ENCODE data around the gene MZB1.

Gene MZB1

DNA sequence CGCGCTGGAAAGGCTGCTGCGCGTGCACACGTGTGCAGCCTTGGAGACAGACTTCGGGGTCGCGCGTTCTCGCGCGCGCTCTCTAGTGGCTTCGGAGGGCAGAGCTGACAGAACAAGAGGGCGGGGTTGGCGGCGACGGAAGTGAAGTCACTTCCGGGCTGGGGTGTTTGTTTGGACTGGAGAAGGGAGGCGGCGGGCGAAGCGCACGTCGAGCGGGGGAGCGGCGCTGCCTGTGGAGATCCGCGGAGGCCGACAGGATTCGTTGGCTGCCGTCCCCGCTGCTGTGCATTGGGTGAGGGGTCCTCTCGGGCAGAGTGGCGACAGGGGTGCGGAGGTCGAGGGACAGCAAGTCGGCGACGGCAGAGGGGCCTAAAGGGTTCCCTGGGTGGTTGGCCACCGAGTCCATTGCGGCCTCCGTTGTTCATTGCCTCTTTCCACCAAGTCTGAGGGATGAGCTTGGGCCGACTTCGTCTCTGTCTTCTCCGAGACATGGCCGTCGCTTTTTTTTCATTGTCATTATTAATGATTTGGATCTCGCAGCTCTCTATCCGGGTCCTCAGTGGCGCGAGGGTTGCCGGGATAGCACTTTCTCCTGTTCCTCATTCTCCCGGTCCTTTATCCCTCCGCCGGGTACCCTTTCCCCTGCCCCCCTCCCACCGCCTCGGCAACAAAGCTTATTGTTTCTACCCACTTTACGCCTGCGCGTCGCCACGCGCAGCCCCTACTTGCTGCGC, 47.9 kb downstream of the MZB1 start, which contains the start of gene PAIP2:
Gene PAIP2, plus strand, starts transcription at position 166 of the 734 bp plus-strand sequence. CDS start 21,931 bp downstream, outside the sequence.
- peak; percentile 98 for DNase-seq (ENCODE audit: low spot score)
- Histone ChIP-seq H3K4me3 (peak within 1 kb of the TSS; percentile 88), H3K27ac (peak within 1 kb of the TSS; percentile 90 to 97)
- TF ChIP-seq, protein P1, sequence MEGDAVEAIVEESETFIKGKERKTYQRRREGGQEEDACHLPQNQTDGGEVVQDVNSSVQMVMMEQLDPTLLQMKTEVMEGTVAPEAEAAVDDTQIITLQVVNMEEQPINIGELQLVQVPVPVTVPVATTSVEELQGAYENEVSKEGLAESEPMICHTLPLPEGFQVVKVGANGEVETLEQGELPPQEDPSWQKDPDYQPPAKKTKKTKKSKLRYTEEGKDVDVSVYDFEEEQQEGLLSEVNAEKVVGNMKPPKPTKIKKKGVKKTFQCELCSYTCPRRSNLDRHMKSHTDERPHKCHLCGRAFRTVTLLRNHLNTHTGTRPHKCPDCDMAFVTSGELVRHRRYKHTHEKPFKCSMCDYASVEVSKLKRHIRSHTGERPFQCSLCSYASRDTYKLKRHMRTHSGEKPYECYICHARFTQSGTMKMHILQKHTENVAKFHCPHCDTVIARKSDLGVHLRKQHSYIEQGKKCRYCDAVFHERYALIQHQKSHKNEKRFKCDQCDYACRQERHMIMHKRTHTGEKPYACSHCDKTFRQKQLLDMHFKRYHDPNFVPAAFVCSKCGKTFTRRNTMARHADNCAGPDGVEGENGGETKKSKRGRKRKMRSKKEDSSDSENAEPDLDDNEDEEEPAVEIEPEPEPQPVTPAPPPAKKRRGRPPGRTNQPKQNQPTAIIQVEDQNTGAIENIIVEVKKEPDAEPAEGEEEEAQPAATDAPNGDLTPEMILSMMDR (IDR thresholded peaks at IDR 0.05) = peak; percentile 41

DNA sequence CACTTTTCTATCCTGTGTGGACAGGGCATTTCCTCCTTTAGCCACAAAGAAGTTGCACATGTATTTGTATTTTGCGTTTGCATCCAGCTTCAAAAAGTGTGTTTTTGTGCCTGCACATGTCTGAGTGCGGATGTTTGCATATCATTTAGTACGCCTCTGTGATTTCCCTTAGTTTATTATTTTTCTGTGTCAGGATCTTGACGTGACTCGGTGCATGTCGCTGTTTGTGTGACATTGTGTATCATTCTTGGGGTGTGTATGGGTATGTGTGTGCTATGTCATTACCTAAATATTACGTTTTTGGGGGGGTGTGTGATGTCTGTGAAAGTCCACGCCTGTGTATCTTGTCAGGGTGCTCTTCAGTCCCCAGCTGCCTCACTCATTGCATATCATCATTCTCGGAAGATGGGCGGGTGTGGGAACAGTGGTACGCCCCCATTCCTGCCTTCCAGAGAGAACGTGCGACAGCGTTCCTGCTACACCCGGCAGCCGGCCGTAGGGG, 48.5 kb downstream of the MZB1 start:
- no peak for DNase-seq (ENCODE audit: low spot score)
- Histone ChIP-seq H3K27ac (peak overlapping the region; percentile 90 to 97), H3K4me3 (peak overlapping the region; percentile 88)
- TF ChIP-seq, protein P1 (IDR thresholded peaks at IDR 0.05) = no peak

DNA sequence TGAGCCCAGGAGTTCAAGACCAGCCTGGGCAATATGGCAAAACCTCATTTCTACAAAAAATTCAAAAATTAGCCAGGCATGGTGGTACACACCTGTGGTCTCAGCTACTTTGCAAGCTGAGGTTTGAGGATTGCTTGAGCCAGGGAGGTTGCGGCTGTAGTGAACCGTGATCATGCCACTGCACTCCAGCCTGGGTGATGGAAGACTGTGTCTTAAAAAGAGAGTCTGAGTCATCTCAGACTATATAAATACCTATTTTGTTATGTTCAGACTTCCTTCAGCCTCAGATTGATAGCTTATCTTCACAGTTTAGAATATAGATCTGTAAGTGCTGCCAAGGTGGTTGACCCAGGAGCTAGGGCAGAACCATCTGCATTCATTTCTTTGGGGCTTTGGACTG, 49.7 kb downstream of the MZB1 start:
- no peak for DNase-seq (ENCODE audit: low spot score)
- Histone ChIP-seq H3K4me3 (no peak overlapping the region), H3K27ac (no peak overlapping the region)
- TF ChIP-seq, protein P1 (IDR thresholded peaks at IDR 0.05) = no peak

Measured in coronary artery (tissue), 2 donors.